T-helper 2 cell treated with Interferon-gamma antibody and Interleukin-4, amounts not matched to agents 5 μg/mL and 100 μg/mL, for 36 hours (primary cell): ENCODE results near the gene SETBP1.

Experiments used
- DNase-seq: peaks from one replicate; pipeline ENCODE4 v3.0.0; 2021; ENCODE audit warnings: low spot score
- H3K27ac Mint-ChIP-seq: one replicate; pipeline ENCODE4 v1.8.0; 2021; ENCODE audit warnings: mild to moderate bottlenecking, mixed read lengths
- H3K27me3 Mint-ChIP-seq: one replicate; pipeline ENCODE4 v1.8.0; 2021; ENCODE audit warnings: low read depth, mixed read lengths
- H3K36me3 Mint-ChIP-seq: one replicate; pipeline ENCODE4 v1.8.0; 2021; ENCODE audit warnings: low read depth, mixed read lengths
- H3K4me1 Mint-ChIP-seq: one replicate; pipeline ENCODE4 v1.8.0; 2021; ENCODE audit warnings: low read depth, mixed read lengths
- H3K4me3 Mint-ChIP-seq: one replicate; pipeline ENCODE4 v1.8.0; 2022; ENCODE audit warnings: mild to moderate bottlenecking, moderate library complexity, mixed read lengths
- H3K9me3 Mint-ChIP-seq: one replicate; pipeline ENCODE4 v1.8.0; 2021; ENCODE audit warnings: mixed read lengths

Gene SETBP1

DNA sequence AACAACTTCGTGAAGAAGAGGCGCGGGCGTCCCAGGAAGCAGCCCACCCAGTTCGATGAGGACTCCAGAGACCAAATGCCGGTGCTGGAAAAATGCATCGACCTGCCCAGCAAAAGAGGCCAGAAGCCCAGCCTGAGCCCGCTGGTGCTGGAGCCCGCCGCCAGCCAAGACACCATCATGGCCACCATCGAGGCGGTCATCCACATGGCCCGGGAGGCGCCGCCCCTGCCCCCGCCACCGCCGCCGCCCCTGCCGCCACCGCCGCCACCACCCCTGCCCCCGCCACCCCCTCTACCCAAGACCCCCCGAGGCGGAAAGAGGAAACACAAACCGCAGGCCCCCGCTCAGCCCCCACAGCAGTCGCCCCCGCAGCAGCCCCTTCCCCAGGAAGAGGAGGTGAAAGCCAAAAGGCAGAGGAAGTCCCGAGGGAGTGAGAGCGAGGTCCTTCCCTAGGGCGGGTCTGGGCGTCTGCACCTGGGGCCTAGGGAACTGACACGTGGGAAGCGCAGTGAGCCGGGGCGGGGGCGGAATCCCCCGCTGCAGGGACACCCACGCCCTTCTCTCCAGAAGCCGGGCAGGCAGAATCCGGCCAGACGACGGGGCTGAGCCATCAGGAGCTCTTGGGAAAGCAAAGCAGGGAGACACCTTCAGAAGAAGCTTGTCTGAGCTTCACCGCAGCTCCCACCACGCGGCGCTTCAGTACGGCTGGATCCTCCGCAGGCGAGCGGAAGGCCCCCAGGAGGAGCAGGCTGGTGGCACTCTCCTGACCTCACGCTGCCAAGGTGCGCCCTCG lies 382.8 kb downstream of the SETBP1 start:
- Mint-ChIP-seq H3K9me3 (no peaks in the 10 kb centered on the region), H3K36me3 (no peaks in the 10 kb centered on the region), H3K27ac (no peak overlapping the region), H3K4me1 (peaks cover 3% of the 10 kb centered on the region), H3K27me3 (no peaks in the 10 kb centered on the region), H3K4me3 (no peak overlapping the region)
- DNase-seq = no peak

- no peak for DNase-seq
- Mint-ChIP-seq H3K9me3 (no peaks in the 10 kb centered on the region), H3K4me3 (no peak overlapping the region), H3K4me1 (peaks cover 3% of the 10 kb centered on the region), H3K36me3 (no peaks in the 10 kb centered on the region), H3K27me3 (no peaks in the 10 kb centered on the region), H3K27ac (no peak overlapping the region)
Measured at GRCh38 chr18:45066210-45066609, 385.5 kb downstream of the SETBP1 start.

DNA sequence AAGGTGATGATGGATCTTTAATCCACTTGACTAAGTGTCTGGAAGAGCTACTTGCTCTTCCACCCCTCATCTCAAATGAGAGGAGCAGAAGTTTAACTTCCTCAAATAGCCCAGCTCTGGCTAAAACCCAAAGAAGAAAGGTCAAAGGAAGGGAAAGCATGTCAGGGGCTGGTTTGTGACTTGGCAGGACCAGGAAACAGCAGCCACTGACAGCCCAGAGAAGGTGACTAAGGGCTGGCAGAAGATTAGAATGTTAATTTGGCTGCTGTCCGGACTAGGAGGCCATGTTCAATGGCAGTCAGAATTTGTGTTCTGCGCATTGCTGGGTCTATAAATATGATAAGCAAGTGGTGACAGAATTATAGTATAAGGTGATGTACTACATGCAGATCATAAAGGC lies 386.2 kb downstream of the SETBP1 start:
- H3K36me3 Mint-ChIP-seq = no peaks in the 10 kb centered on the region
- no peak for DNase-seq
- no peaks in the 10 kb centered on the region for H3K9me3 Mint-ChIP-seq
- H3K27me3 Mint-ChIP-seq = no peaks in the 10 kb centered on the region
- H3K27ac Mint-ChIP-seq = no peak overlapping the region
- H3K4me3 Mint-ChIP-seq = no peak overlapping the region
- H3K4me1 Mint-ChIP-seq = peaks cover 3% of the 10 kb centered on the region

DNA sequence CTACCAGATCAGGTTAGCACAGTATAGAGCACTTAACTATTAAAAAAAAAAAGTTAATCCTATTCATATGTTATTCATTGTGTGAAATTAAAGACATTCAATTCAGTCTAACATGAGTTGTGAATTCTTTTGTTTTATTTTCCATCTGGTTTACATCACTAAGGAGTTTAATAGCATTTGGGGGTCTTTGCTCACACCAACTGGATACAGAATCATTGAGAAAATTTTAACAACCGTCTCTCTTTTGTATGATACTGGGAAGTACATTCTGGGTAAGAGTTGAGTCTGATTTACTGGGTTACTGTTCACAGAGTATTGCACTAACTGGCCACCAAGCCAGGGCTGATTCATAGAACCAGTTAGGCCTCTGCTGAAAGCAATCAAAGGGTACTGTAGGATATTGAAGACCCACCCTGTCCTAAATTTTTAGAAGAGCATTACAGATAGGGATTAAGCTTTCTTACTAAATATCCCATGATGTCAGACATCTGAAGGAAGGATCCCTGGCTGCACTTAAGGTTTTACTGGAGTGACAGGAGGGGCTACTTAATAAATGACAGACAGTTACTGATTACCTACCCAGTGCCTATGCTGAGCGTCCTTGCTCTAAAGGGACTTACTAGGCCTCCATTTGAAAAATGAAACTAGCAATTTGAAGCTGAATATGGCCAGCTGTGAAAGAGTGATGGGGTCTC lies 387.9 kb downstream of the SETBP1 start:
- Mint-ChIP-seq H3K27ac (no peak overlapping the region), H3K9me3 (no peaks in the 10 kb centered on the region), H3K36me3 (no peaks in the 10 kb centered on the region), H3K4me1 (peaks cover 3% of the 10 kb centered on the region), H3K4me3 (no peak overlapping the region), H3K27me3 (no peaks in the 10 kb centered on the region)
- no peak for DNase-seq

DNA sequence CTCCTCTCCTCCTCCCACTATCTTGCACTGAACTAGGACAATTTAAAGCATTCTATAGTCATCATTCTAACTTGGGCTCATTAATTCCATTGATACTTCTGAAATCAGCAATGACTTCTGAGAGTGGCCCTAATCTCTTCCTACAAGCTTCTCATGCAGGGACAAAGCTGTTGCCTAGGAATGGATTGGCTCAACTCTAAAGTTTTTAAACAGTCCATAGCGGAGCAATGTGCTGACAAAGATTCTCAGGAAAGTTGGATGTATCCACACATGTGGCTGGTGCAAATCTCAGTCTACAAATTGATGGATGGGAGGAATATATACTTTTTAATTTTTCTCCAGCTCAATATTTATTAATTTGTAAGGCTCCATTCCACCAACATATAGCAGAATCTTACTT lies 388.9 kb downstream of the SETBP1 start:
- H3K27ac Mint-ChIP-seq = no peak overlapping the region

DNA sequence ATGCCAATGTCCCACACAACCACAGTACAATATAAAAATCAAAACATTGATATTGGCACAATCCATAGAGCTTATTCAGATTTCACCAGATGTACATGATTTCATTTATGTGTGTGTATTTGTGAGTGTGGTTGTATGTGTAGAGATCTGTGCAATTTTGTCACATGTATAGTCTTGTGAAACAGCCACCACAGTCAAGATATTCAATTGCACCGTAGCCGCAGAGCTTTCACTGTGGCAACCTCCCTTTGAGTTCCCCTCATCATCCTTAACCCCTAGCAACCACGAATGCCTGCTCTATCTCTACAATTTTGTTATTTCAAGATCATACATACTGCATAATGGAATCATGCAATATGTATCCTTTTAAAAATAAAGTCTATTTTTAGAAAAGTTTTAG lies 391.3 kb downstream of the SETBP1 start:
- Mint-ChIP-seq H3K27ac (no peak overlapping the region), H3K4me1 (no peaks in the 10 kb centered on the region), H3K36me3 (no peaks in the 10 kb centered on the region), H3K9me3 (no peaks in the 10 kb centered on the region), H3K27me3 (no peaks in the 10 kb centered on the region), H3K4me3 (no peak overlapping the region)
- DNase-seq = no peak

More for the DNA sequence above, 388.9 kb downstream of the SETBP1 start:
- DNase-seq = no peak
- H3K4me3 Mint-ChIP-seq = no peak overlapping the region
- no peaks in the 10 kb centered on the region for H3K36me3 Mint-ChIP-seq
- H3K4me1 Mint-ChIP-seq = peaks cover 3% of the 10 kb centered on the region
- no peaks in the 10 kb centered on the region for H3K9me3 Mint-ChIP-seq
- no peaks in the 10 kb centered on the region for H3K27me3 Mint-ChIP-seq

GRCh38 chr18:45073556-45073955 lies 392.9 kb downstream of the SETBP1 start:
- H3K9me3 Mint-ChIP-seq = no peaks in the 10 kb centered on the region
- DNase-seq = no peak

DNA sequence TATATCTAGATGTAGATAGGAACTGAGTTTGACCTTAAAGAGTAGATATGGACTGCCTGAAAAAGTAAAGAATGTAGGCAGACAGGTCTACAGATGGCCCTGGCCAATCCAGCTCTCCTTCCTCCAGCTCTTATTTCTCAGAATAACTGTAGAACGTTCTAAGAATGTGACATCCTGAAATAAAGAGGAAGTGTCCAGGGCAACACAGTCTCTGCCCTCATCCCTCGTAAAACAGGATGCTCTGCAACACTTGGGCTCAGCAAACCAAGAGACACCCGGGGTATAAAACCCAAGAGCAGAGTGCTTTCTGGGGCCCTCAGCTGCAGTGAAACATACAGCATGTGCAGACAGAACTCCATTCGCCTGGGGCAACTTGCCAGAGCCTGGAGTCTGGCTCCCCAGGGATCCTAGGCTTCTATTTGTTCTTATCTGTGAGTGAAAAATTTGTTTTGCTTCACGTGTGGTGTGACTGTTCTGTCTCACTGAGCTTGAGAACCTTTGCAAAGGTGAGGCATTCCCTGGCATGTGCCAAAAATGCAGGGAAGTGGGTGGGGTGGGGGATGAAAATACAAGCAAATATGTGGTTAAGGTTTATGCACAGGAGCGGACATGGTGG lies 401.0 kb downstream of the SETBP1 start:
- DNase-seq = no peak
- Mint-ChIP-seq H3K36me3 (no peaks in the 10 kb centered on the region), H3K9me3 (peaks cover 4% of the 10 kb centered on the region), H3K27ac (no peak overlapping the region), H3K4me3 (no peak overlapping the region), H3K4me1 (no peaks in the 10 kb centered on the region), H3K27me3 (no peaks in the 10 kb centered on the region)

More at GRCh38 chr18:45073556-45073955, 392.9 kb downstream of the SETBP1 start:
- Mint-ChIP-seq H3K27ac (no peak overlapping the region), H3K36me3 (no peaks in the 10 kb centered on the region), H3K4me3 (no peak overlapping the region), H3K27me3 (no peaks in the 10 kb centered on the region), H3K4me1 (no peaks in the 10 kb centered on the region)

DNA sequence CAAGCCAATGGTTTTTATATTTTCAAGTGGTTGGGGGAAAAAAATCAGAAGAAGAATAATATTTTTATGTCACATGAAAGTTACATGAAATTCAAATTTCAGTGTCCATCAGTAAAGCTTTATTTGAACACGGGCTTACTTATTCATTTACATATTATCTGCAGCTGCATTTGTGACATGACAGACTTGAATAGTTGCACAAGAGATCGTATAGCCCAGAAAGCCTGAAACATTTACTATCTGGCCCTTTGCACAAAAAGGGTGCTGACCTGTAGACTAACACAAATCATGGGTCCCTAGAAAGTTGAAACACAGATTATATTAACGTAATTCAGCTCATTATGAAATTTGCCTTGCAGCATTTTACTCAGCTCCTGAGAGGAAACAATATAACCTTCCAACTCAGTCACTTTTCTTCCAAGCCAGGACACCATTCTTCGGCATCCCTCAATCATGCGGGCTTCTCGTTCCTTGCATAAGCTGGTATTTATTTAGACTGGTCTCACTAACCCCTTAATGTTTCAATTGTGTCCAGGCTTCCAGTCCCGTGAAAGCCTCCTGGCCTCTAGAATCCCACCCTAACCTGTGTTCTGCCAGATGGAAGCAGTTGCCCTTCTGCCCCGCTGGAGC lies 402.7 kb downstream of the SETBP1 start:
- Mint-ChIP-seq H3K9me3 (peaks cover 4% of the 10 kb centered on the region), H3K4me1 (no peaks in the 10 kb centered on the region), H3K27ac (no peak overlapping the region), H3K4me3 (no peak overlapping the region), H3K36me3 (no peaks in the 10 kb centered on the region), H3K27me3 (no peaks in the 10 kb centered on the region)
- DNase-seq = no peak

GRCh38 chr18:45084206-45084605 lies 403.5 kb downstream of the SETBP1 start:
- Mint-ChIP-seq H3K27ac (no peak overlapping the region), H3K4me3 (no peak overlapping the region), H3K9me3 (peaks cover 4% of the 10 kb centered on the region), H3K4me1 (no peaks in the 10 kb centered on the region), H3K36me3 (no peaks in the 10 kb centered on the region), H3K27me3 (no peaks in the 10 kb centered on the region)
- DNase-seq = no peak

- Mint-ChIP-seq H3K27me3 (no peaks in the 10 kb centered on the region), H3K27ac (no peak overlapping the region), H3K36me3 (no peaks in the 10 kb centered on the region), H3K9me3 (peaks cover 3% of the 10 kb centered on the region), H3K4me3 (no peak overlapping the region), H3K4me1 (no peaks in the 10 kb centered on the region)
- DNase-seq = no peak
Measured at GRCh38 chr18:45085916-45086624, 405.4 kb downstream of the SETBP1 start.

GRCh38 chr18:45086777-45087176 lies 406.1 kb downstream of the SETBP1 start:
- no peaks in the 10 kb centered on the region for H3K36me3 Mint-ChIP-seq
- H3K27me3 Mint-ChIP-seq = no peaks in the 10 kb centered on the region

DNA sequence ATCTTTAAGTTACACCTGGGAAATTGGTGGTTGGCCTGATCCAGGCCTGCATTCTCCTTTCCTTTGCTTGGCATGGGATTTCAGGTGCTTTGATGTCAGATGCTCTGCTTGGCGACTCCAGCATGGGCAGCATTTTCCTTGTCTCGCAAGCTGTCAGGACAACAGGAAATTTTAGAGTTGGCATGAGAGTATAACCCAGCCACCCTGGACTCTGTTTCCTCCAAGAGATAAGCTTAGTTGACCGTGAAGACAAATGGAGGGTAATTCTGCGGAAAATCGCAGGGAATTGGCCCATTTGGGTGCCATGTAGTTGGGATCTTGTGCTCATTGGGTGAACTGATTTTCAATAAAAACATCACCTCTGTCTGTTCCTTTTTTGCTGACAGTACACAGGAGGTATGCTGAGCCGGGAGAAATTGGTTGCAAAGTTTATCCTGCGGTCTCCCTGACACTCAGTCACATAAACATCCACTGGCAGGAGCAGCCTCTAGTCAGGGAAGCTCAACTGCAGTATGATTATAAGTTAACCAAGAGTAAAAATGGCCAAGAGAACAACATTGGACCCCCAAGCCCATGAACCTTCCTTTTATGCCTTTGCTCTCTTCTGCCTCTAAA lies 409.9 kb downstream of the SETBP1 start:
- no peaks in the 10 kb centered on the region for H3K4me1 Mint-ChIP-seq
- no peaks in the 10 kb centered on the region for H3K36me3 Mint-ChIP-seq
- DNase-seq = no peak
- no peaks in the 10 kb centered on the region for H3K9me3 Mint-ChIP-seq
- no peak overlapping the region for H3K4me3 Mint-ChIP-seq
- no peak overlapping the region for H3K27ac Mint-ChIP-seq
- no peaks in the 10 kb centered on the region for H3K27me3 Mint-ChIP-seq

More at GRCh38 chr18:45086777-45087176, 406.1 kb downstream of the SETBP1 start:
- DNase-seq = no peak
- Mint-ChIP-seq H3K27ac (no peak overlapping the region), H3K4me1 (no peaks in the 10 kb centered on the region), H3K9me3 (no peaks in the 10 kb centered on the region), H3K4me3 (no peak overlapping the region)
